Measurements from ENCODE around the gene APOA4. TPM values are rescaled to one million over a fixed set of nuclear protein-coding genes. Genes with fewer than 3 reads are reported as not detected.

The APOA4 gene
- total and polyA plus RNA-seq, 2 of the 13 experiments (the other 11 are each of a cell fraction or from before 2014, with no cell fraction given): 3.8 to 7.2 TPM

- in situ Hi-C loops (cut with HindIII; ENCODE audit: extremely low pct_ligation_motif_present, low pct_unique_long_range_greater_than_20kb) (loop anchor here (10.0 kb wide), 1 partner anchor 298 kb away; the partner anchor contains the start of gene SIK3), intact Hi-C loops (cut with micrococcal nuclease; ENCODE audit: unreplicated experiment) (no loop called here)
- ChIA-PET POLR2A (interaction anchor here (12.0 to 17.3 kb wide), 2 partner anchors 10 to 33 kb away, joined by 291 to 1365 read pairs; partner anchors contain the start of genes APOA1, APOA4 and APOC3), CTCF (ENCODE audit: low intra/inter-chr PET ratio, low total read pairs) (no interaction called here)
- FAIRE-seq: peak; percentile 56
- no peaks in the 10 kb centered on the region; a peak in 1 of 5 replicates for H3K27me3 ChIP-seq (ENCODE audit: control insufficient read depth in 1 of 2, insufficient read depth in 2 of 2, low read length in 2 of 2)
- no peak for ATAC-seq
- no peak overlapping the region for H3K9ac ChIP-seq (ENCODE audit: insufficient read depth, low read depth, low read length)
- no peaks in the 10 kb centered on the region for H4K20me1 ChIP-seq (ENCODE audit: insufficient read depth, low read length)
- H2AFZ ChIP-seq (ENCODE audit: low read length): no peak overlapping the region
- peaks cover 74% of the 10 kb centered on the region for H3K4me1 ChIP-seq (ENCODE audit: insufficient read depth, low read length)
- no TSS peak for BruUV-seq (replicated peaks)
- DNase-seq (ENCODE audit: low spot score): peak; percentile 32
- no peaks in the 10 kb centered on the region for H3K9me3 ChIP-seq (ENCODE audit: low read length)
- WGBS (ENCODE audit: low lambda C conversion rate): 47% methylated on average over 1 of the region's 1 CpG
- peak overlapping the region; percentile 35 for H3K27ac ChIP-seq (ENCODE audit: extremely low read length, insufficient read depth, low read length)
- no peak overlapping the region for H3K4me3 ChIP-seq (replicated peaks in 1 of 3; ENCODE audit: insufficient read depth in 1 of 3, low read depth in 2 of 3, low read length in 3 of 3)
- no peaks in the 10 kb centered on the region for H3K36me3 ChIP-seq (replicated peaks in 1 of 2; ENCODE audit: control insufficient read depth in 1 of 2, insufficient read depth in 2 of 2, low read length in 2 of 2)
- H3K79me2 ChIP-seq (ENCODE audit: insufficient read depth, low read length): peaks cover 4% of the 10 kb centered on the region
- no peak overlapping the region for H3K4me2 ChIP-seq (ENCODE audit: low read depth, low read length)
- TF ChIP-seq ZGPAT (CRISPR knock-in tag; IDR thresholded peaks at IDR 0.05) (no peak), ZNF790 (CRISPR knock-in tag; IDR thresholded peaks at IDR 0.05; ENCODE audit: borderline replicate concordance) (no peak), RBM22 (optimal IDR thresholded peaks at IDR 0.05; ENCODE audit: low read length) (no peak), HINFP (CRISPR knock-in tag; IDR thresholded peaks at IDR 0.05; ENCODE audit: low read depth) (no peak), TOPORS (CRISPR knock-in tag; IDR thresholded peaks at IDR 0.05) (no peak), ZNF30 (CRISPR knock-in tag; IDR thresholded peaks at IDR 0.05) (no peak), LCORL (IDR thresholded peaks at IDR 0.05) (no peak), LCORL (CRISPR knock-in tag; IDR thresholded peaks at IDR 0.05) (no peak), NCOA2 (CRISPR knock-in tag; IDR thresholded peaks at IDR 0.05) (0 out of 2 replicates have a peak, but pooled peaks have one; percentile 13), ZC3H13 (CRISPR knock-in tag; IDR thresholded peaks at IDR 0.05) (no peak), PHB2 (IDR thresholded peaks at IDR 0.05; ENCODE audit: partially characterized antibody) (no peak), ZNF512B (CRISPR knock-in tag; IDR thresholded peaks at IDR 0.05; ENCODE audit: borderline replicate concordance) (no peak), ZBTB21 (CRISPR knock-in tag; IDR thresholded peaks at IDR 0.05) (no peak), ZNF296 (CRISPR knock-in tag; conservative IDR thresholded peaks at IDR 0.05) (no peak), BORCS8-MEF2B (CRISPR knock-in tag; IDR thresholded peaks at IDR 0.05) (no peak), ZNF264 (CRISPR knock-in tag; IDR thresholded peaks at IDR 0.05) (no peak), NFE2L2 (IDR thresholded peaks at IDR 0.05; ENCODE audit: low read length) (peak; percentile 97)
- TF ChIP-seq, protein P1, sequence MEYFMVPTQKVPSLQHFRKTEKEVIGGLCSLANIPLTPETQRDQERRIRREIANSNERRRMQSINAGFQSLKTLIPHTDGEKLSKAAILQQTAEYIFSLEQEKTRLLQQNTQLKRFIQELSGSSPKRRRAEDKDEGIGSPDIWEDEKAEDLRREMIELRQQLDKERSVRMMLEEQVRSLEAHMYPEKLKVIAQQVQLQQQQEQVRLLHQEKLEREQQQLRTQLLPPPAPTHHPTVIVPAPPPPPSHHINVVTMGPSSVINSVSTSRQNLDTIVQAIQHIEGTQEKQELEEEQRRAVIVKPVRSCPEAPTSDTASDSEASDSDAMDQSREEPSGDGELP (IDR thresholded peaks at IDR 0.05; ENCODE audit: borderline replicate concordance, low read depth): no peak
- TF ChIP-seq, protein P2, sequence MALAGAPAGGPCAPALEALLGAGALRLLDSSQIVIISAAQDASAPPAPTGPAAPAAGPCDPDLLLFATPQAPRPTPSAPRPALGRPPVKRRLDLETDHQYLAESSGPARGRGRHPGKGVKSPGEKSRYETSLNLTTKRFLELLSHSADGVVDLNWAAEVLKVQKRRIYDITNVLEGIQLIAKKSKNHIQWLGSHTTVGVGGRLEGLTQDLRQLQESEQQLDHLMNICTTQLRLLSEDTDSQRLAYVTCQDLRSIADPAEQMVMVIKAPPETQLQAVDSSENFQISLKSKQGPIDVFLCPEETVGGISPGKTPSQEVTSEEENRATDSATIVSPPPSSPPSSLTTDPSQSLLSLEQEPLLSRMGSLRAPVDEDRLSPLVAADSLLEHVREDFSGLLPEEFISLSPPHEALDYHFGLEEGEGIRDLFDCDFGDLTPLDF (CRISPR knock-in tag; IDR thresholded peaks at IDR 0.05): no peak
These were observed 26.6 kb downstream of the APOA4 start for GRCh38 chr11:116796548-116796947.

Data from HepG2 (cell line).